GM12878 (cell line): ENCODE results near the gene C7orf33. TPM values are rescaled to one million over a fixed set of nuclear protein-coding genes. Genes with fewer than 3 reads are reported as not detected.

Experiments used
- ATAC-seq: fragments of 200-7000 bp; cut with Tn5 transposase; 3 replicates; pipeline ENCODE4 v1.9.1; 2020; ENCODE audit warnings: mild to moderate bottlenecking, moderate library complexity
- BruUV-seq: library from RNA; stranded (reverse); fragments of 400-500 nt; replicated peaks from 2 replicates; lab custom pipeline; 2021; lab: Mats Ljungman, UMichigan
- CTCF ChIA-PET: fragments of 300-600 bp; sonication (Branson Sonifier 250); formaldehyde crosslinking; extraction: SDS; loops from one replicate; lab custom pipeline; 2021; ENCODE audit warnings: inconsistent platforms; lab: Yijun Ruan, JAX
- POLR2A ChIA-PET: fragments of 350-600 bp; formaldehyde crosslinking; extraction: SDS; loops from one replicate; lab custom pipeline; 2021; ENCODE audit warnings: inconsistent platforms; lab: Charles Lee
- RAD21 ChIA-PET: fragments of 300-600 bp; sonication (Branson Sonifier 250); formaldehyde crosslinking; loops from one replicate; lab custom pipeline; 2023; ENCODE audit warnings: antibody characterized with exemption; ENCODE audit not compliant: unreplicated experiment; lab: Charles Lee
- SMC1A ChIA-PET: fragments of 300-600 bp; sonication (Branson Sonifier 250); formaldehyde crosslinking; loops from one replicate; lab custom pipeline; 2023; ENCODE audit not compliant: unreplicated experiment, uncharacterized antibody; lab: Charles Lee
- DNase-seq: peaks from one replicate; pipeline ENCODE4 v3.0.0-alpha.2; 2011; ENCODE audit warnings: low read depth, low spot score
- FAIRE-seq: peaks from 3 replicates; lab custom pipeline; 2011; peaks lifted over from hg19 to GRCh38; lab: Jason Lieb, UNC
- H2AFZ ChIP-seq: 2 replicates; pipeline ENCODE4 v1.6.0; 2011; ENCODE audit warnings: low read depth, low read length, control low read depth; ENCODE audit not compliant: control insufficient read depth
- H3K27ac ChIP-seq: 2 replicates; pipeline ENCODE4 v1.5.1; 2011; ENCODE audit warnings: control low read depth; ENCODE audit not compliant: control insufficient read depth, insufficient read depth
- H3K27me3 ChIP-seq, 2 experiments: replicated peaks in 1 of 2; 2 replicates each; pipeline versions ENCODE4 v1.6.0 to v1.6.1; 2011; ENCODE audit warnings: low read length in 1 of 2; ENCODE audit not compliant: control insufficient read depth in 2 of 2, insufficient read depth in 2 of 2
- H3K36me3 ChIP-seq, 2 experiments: 2 replicates each; pipeline ENCODE4 v1.5.1; 2011; ENCODE audit warnings: low read length in 1 of 2; ENCODE audit not compliant: control insufficient read depth in 2 of 2, insufficient read depth in 2 of 2
- H3K4me1 ChIP-seq: 2 replicates; pipeline ENCODE4 v1.6.1; 2011; ENCODE audit warnings: mild to moderate bottlenecking, low read length, moderate library complexity, mixed read lengths; ENCODE audit not compliant: control insufficient read depth, insufficient read depth
- H3K4me2 ChIP-seq: 2 replicates; pipeline ENCODE4 v1.6.0; 2011; ENCODE audit warnings: control low read depth; ENCODE audit not compliant: control insufficient read depth, insufficient read depth
- H3K4me3 ChIP-seq: fragments of 200-600 bp; sonication (generic); 2 replicates; pipeline ENCODE4 v1.5.1; 2016
- H3K79me2 ChIP-seq: 2 replicates; pipeline ENCODE4 v1.6.0; 2011; ENCODE audit warnings: low read length; ENCODE audit not compliant: control insufficient read depth, insufficient read depth
- H3K9ac ChIP-seq: 2 replicates; pipeline ENCODE4 v1.8.0; 2011; ENCODE audit warnings: low read length, control low read depth, mixed read lengths; ENCODE audit not compliant: control insufficient read depth, insufficient read depth
- H3K9me3 ChIP-seq: replicated peaks from 3 replicates; pipeline ENCODE4 v1.5.1; 2011; ENCODE audit warnings: mild to moderate bottlenecking, low read length; ENCODE audit not compliant: control insufficient read depth, insufficient read depth
- H4K20me1 ChIP-seq: 2 replicates; pipeline ENCODE4 v1.6.0; 2011; ENCODE audit not compliant: control insufficient read depth, insufficient read depth
- ASH2L ChIP-seq: fragments of 300-600, 200-600 bp; sonication (generic); IDR thresholded peaks from 2 replicates; pipeline ENCODE4 v1.6.1; 2017; ENCODE audit warnings: low read depth, mild to moderate bottlenecking, borderline replicate concordance
- CBFB ChIP-seq: IDR thresholded peaks from 2 replicates; pipeline ENCODE4 v1.6.1; 2016; ENCODE audit warnings: antibody characterized with exemption, low read depth
- E2F4 ChIP-seq: IDR thresholded peaks from 2 replicates; pipeline ENCODE4 v1.6.1; 2012; ENCODE audit warnings: low read depth, low read length, improper control_type of control experiment
- E4F1 ChIP-seq: fragments of 450-650 bp; IDR thresholded peaks from 2 replicates; pipeline ENCODE4 v1.6.1; 2018; ENCODE audit warnings: borderline replicate concordance, mild to moderate bottlenecking; ENCODE audit not compliant: partially characterized antibody
- HDAC6 ChIP-seq: fragments of 200-600 bp; sonication (generic); IDR thresholded peaks from one replicate; pipeline ENCODE4 v1.8.0; 2017; ENCODE audit warnings: antibody characterized with exemption; ENCODE audit not compliant: unreplicated experiment
- IKZF2 ChIP-seq, 2 experiments: fragments of 450-650 bp; IDR thresholded peaks; 2 replicates each; pipeline ENCODE4 v1.6.1; 2017; ENCODE audit warnings: mild to moderate bottlenecking in 2 of 2, moderate library complexity in 2 of 2
- JUNB ChIP-seq: IDR thresholded peaks from 2 replicates; pipeline ENCODE4 v1.6.1; 2016; ENCODE audit warnings: antibody characterized with exemption, mild to moderate bottlenecking
- MLLT1 ChIP-seq: fragments of 450-650 bp; IDR thresholded peaks from 2 replicates; pipeline ENCODE4 v1.6.1; 2016; ENCODE audit warnings: mild to moderate bottlenecking
- NFIC ChIP-seq: IDR thresholded peaks from 2 replicates; pipeline ENCODE4 v1.6.1; 2012; ENCODE audit warnings: low read depth, mild to moderate bottlenecking, inconsistent platforms, low read length, moderate library complexity
- NRF1 ChIP-seq: conservative IDR thresholded peaks from 2 replicates; pipeline ENCODE4 v1.6.1; 2011; ENCODE audit warnings: mild to moderate bottlenecking, low read depth, low read length, improper control_type of control experiment
- PAX5 ChIP-seq: IDR thresholded peaks from 2 replicates; pipeline ENCODE4 v1.6.1; 2011; ENCODE audit warnings: low read depth, low read length, borderline replicate concordance
- RUNX3 ChIP-seq: IDR thresholded peaks from 2 replicates; pipeline ENCODE4 v1.6.1; 2012; ENCODE audit warnings: low read length, inconsistent platforms
- SREBF2 ChIP-seq: IDR thresholded peaks from 2 replicates; pipeline ENCODE4 v1.6.1; 2012; ENCODE audit warnings: mild to moderate bottlenecking, low read length
- ZBTB33 ChIP-seq: fragments of 450-650 bp; IDR thresholded peaks from 2 replicates; pipeline ENCODE4 v1.6.1; 2017; ENCODE audit warnings: mild to moderate bottlenecking
- WGBS: methylation state at CpG from one replicate; pipeline ENCODE4 v1.1.6; 2016; ENCODE audit warnings: low lambda C conversion rate; ENCODE audit not compliant: insufficient replicate concordance, insufficient coverage; ENCODE audit errors: missing lambda C conversion rate; 5-methylcytosine and 5-hydroxymethylcytosine counted together
- in situ Hi-C: fragments of 300-500 bp; cut with MboI; formaldehyde crosslinking; loops from 9 replicates; pipeline ENCODE4 v1.14.3; 2018; ENCODE audit warnings: mixed read lengths
- intact Hi-C: fragments of 100-400 bp; cut with micrococcal nuclease; formaldehyde crosslinking; loops from one replicate; pipeline ENCODE4 v1.14.2; 2022; ENCODE audit not compliant: unreplicated experiment
- polyA plus RNA-seq, 11 experiments: library from polyadenylated mRNA; depleted of rRNA in 4 of 11; unstranded in 6 of 11; stranded (reverse) in 5 of 11; fragments of >200 nt; fragmentation: Nextera tagmentation in 4 of 11; fragmentation: Illumina TruSeq in 1 of 11; extraction: Ambion mirVana in 4 of 11; extraction: Trizol in 1 of 11; gene quantifications; 1 replicate in 1 of 11; 2 replicates in 10 of 11; pipeline versions ENCODE4 v1.2.1 to v1.2.3, GENCODE V29; 2011 to 2016; ENCODE audit warnings: inconsistent platforms in 2 of 11, missing spikeins in 2 of 11, low read depth in 1 of 11
- total RNA-seq, 4 experiments: library from RNA; depleted of rRNA in 3 of 4; stranded (reverse); fragments of >200 nt in 3 of 4; fragmentation: Illumina TruSeq in 1 of 4; extraction: Trizol in 1 of 4; gene quantifications; 2 replicates each; pipeline versions ENCODE4 v1.2.1 to v1.2.3, GENCODE V29; 2013 to 2021

C7orf33 gene
- total and polyA plus RNA-seq, 10 of the 15 experiments (the other 5 are each of a cell fraction or from before 2014, with no cell fraction given), result not detected

GRCh38 chr7:148581624-148582023 lies 8.9 kb upstream of the C7orf33 start (continued):
- no peak for TF ChIP-seq E4F1
- TF ChIP-seq ASH2L, result no peak
- no peak for TF ChIP-seq SREBF2

- in situ Hi-C loops (no loop called here), intact Hi-C loops (loop anchor here (5.0 kb wide), 1 partner anchor 77 kb away; no protein-coding TSS in a partner anchor)
- no peak for DNase-seq
- WGBS, result 14% methylated on average over 5 of the region's 5 CpGs
- H3K9ac ChIP-seq, result no peak overlapping the region
- H3K27me3 ChIP-seq, result no peaks in the 10 kb centered on the region; a peak in 1 of 4 replicates
- H4K20me1 ChIP-seq, result no peaks in the 10 kb centered on the region
- no peak overlapping the region for H3K27ac ChIP-seq
- no TSS peak for BruUV-seq
- ChIA-PET POLR2A (interaction anchor here (0.6 kb wide), 1 partner anchor 330 kb away, joined by 4 read pairs; no protein-coding TSS in a partner anchor), RAD21 (interaction anchor here (1.3 to 1.6 kb wide), 2 partner anchors 10 to 379 kb away, joined by 4 to 6 read pairs; no protein-coding TSS in a partner anchor), SMC1A (interaction anchor here (1.0 to 2.2 kb wide), 6 partner anchors 10 to 611 kb away, joined by 3 to 8 read pairs (median 4); no protein-coding TSS in a partner anchor), CTCF (interaction anchor here (0.5 to 1.7 kb wide), 6 partner anchors 9 to 378 kb away, joined by 3 to 11 read pairs (median 4); no protein-coding TSS in a partner anchor)
- peak; percentile 96 for FAIRE-seq
- no peak overlapping the region for H2AFZ ChIP-seq
- no peak overlapping the region for H3K4me3 ChIP-seq
- peak overlapping the region; percentile 77 for H3K4me2 ChIP-seq
- peak; percentile 97 for ATAC-seq
- peaks cover 9% of the 10 kb centered on the region for H3K4me1 ChIP-seq
- no peaks in the 10 kb centered on the region for H3K79me2 ChIP-seq
- H3K36me3 ChIP-seq, result no peaks in the 10 kb centered on the region
- peaks cover 2% of the 10 kb centered on the region; the same call in 1 of the 3 replicates for H3K9me3 ChIP-seq
- TF ChIP-seq CBFB (peak; percentile 53; the same call in 1 of the 2 replicates), NRF1 (no peak), PAX5 (peak; percentile 18; the same call in 1 of the 2 replicates), HDAC6 (no peak), IKZF2 (IDR thresholded peaks at IDR 0.05) (peak in 1 of 2 experiments; percentile 53; a peak in 2 of 4 replicates), NFIC (peak; percentile 84), E2F4 (no peak), ZBTB33 (no peak), RUNX3 (peak; percentile 95), MLLT1 (no peak), JUNB (peak; percentile 81)
These were observed 6.3 kb upstream of the C7orf33 start for GRCh38 chr7:148584154-148584827.
